Uterus (tissue), 4 donors: ENCODE measurements around the gene OR51B5. TPM values are rescaled to one million over a fixed set of nuclear protein-coding genes. Genes with fewer than 3 reads are reported as not detected.
"Not testable (repeated sequence)": the region's sequence is repeated elsewhere in the genome, so short reads cannot be mapped to it uniquely, and the experiment has no call there.

Experiments used
- DNase-seq, 2 donors: peaks; one replicate each; pipeline ENCODE4 v3.0.0-alpha.2; 2019 to 2020
- H3K27ac ChIP-seq, 2 donors: fragments of 200-600 bp; sonication (generic); 1 replicate in 1 of 2; 2 replicates in 1 of 2; pipeline ENCODE4 v1.5.1; 2016 to 2018
- H3K27me3 ChIP-seq, 2 donors: fragments of 200-600 bp; sonication (generic); one replicate each; pipeline ENCODE4 v1.5.1; 2018 to 2019; ENCODE audit warnings: control low read depth in 1 of 2
- H3K36me3 ChIP-seq, 2 donors: fragments of 200-600 bp; sonication (generic); one replicate each; pipeline ENCODE4 v1.5.1; 2019; ENCODE audit warnings: control low read depth in 1 of 2
- H3K4me1 ChIP-seq, 2 donors: fragments of 200-600 bp; sonication (generic); one replicate each; pipeline ENCODE4 v1.5.1; 2018 to 2019; ENCODE audit warnings: control low read depth in 1 of 2
- H3K4me3 ChIP-seq, 2 donors: fragments of 200-600 bp; sonication (generic); 1 replicate in 1 of 2; 2 replicates in 1 of 2; pipeline ENCODE4 v1.5.1; 2018 to 2019; ENCODE audit warnings: mild to moderate bottlenecking in 1 of 2
- H3K9me3 ChIP-seq, 2 donors: fragments of 200-600 bp; sonication (generic); one replicate each; pipeline ENCODE4 v1.5.1; 2019; ENCODE audit warnings: control low read depth in 1 of 2
- CTCF ChIP-seq, 4 experiments: fragments of 200-600 bp in 2 of 4; fragments of 450-650 bp in 2 of 4; sonication (generic) in 2 of 4; IDR thresholded peaks; one replicate each; pipeline ENCODE4 v1.5.1; 2016 to 2019; ENCODE audit warnings: antibody characterized with exemption in 4 of 4, mild to moderate bottlenecking in 2 of 4, moderate library complexity in 1 of 4
- POLR2A ChIP-seq, 2 donors: fragments of 450-650 bp; IDR thresholded peaks; one replicate each; pipeline ENCODE4 v1.6.1; 2016; ENCODE audit warnings: antibody characterized with exemption in 2 of 2, mild to moderate bottlenecking in 1 of 2, moderate library complexity in 1 of 2
- intact Hi-C: fragments of 100-400 bp; cut with DNase I; formaldehyde crosslinking; loops from one replicate; pipeline ENCODE4 v1.15.1; 2023; ENCODE audit warnings: low total_unique reads
- total RNA-seq, 4 donors: library from RNA; depleted of rRNA in 3 of 4; stranded (reverse); fragments of >200 nt in 3 of 4; gene quantifications; one replicate each; pipeline versions ENCODE4 v1.1.0 to v1.2.4, GENCODE V29; 2014 to 2023
- donor health status: DM: yes; HTN: yes; CAD: no.

The OR51B5 gene
- total RNA-seq, 4 donors from 2014 or later, result 0.85 to 2.9 TPM; not detected in 2

DNA sequence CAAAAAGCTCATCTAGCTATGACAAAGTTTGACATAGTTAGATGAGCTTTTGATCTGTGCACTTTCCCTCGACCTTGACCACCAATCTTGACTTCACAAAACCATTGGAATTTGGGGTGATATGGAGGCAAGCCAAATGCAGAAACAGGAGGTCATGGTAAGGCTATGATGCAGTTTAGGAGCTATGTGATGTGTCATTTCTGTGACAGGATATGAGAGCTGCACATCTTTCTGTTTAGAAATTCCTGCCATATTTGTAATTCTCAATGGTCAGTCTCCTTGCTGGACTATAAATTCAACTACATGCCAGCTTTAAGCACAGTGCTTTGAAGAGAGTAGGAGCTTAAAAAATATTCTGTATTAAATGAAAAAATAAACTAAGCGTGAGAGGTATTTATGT is 20.9 kb upstream of the OR51B5 start:
- Histone ChIP-seq H3K4me3 (no peak overlapping the region), H3K27me3 (no peaks in the 10 kb centered on the region), H3K27ac (no peak overlapping the region), H3K9me3 (no peaks in the 10 kb centered on the region), H3K36me3 (no peaks in the 10 kb centered on the region), H3K4me1 (peaks cover 3 to 4% of the 10 kb centered on the region in 2 donors)
- no peak for DNase-seq
- intact Hi-C loops, result no loop called here
- TF ChIP-seq POLR2A (IDR thresholded peaks at IDR 0.05), result no peak
- no peak for TF ChIP-seq CTCF (IDR thresholded peaks at IDR 0.05)

GRCh38 chr11:5363679-5364078 is 20.4 kb upstream of the OR51B5 start:
- Histone ChIP-seq H3K4me1 (peaks cover 3 to 4% of the 10 kb centered on the region in 2 donors), H3K36me3 (no peaks in the 10 kb centered on the region), H3K27me3 (no peaks in the 10 kb centered on the region), H3K27ac (no peak overlapping the region), H3K9me3 (no peaks in the 10 kb centered on the region), H3K4me3 (no peak overlapping the region)
- TF ChIP-seq CTCF (IDR thresholded peaks at IDR 0.05) (no peak), POLR2A (IDR thresholded peaks at IDR 0.05) (no peak)
- intact Hi-C loops, result no loop called here
- DNase-seq, result no peak

DNA sequence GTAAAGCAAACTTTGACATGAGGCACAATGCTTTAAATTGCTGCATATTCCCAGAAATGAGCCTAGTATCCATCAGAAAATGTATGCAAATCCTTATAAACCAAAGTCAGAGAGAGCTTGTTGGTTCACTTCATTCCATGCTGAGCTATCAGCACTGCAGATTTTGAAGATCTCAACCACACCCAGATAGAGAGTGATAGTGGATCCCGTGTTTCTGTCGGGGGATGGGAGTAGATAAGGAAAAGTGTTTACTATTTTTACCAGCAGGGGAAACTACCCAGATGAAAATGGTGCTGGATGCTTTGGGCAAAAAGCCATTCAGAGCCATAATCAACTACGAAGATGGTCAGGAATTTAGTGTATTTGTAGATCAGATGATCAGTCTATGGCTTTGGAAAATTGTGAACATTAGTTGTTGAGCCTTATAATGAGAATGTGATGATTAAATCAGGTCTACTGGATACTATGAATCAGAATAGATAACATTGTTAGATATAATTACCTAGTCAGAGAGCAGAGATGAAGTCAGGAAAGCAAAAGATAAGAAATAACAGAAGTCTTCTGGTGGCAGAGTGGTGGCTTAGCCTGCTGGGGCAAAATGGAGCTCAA is 18.8 kb upstream of the OR51B5 start:
- Histone ChIP-seq H3K36me3 (no peaks in the 10 kb centered on the region), H3K9me3 (no peaks in the 10 kb centered on the region), H3K27me3 (no peaks in the 10 kb centered on the region), H3K27ac (no peak overlapping the region), H3K4me1 (no peaks in the 10 kb centered on the region), H3K4me3 (no peak overlapping the region)
- no peak for DNase-seq
- intact Hi-C loops, result no loop called here
- no peak for TF ChIP-seq POLR2A (IDR thresholded peaks at IDR 0.05)
- no peak for TF ChIP-seq CTCF (IDR thresholded peaks at IDR 0.05)

- H3K27ac ChIP-seq, intact Hi-C loops, H3K9me3 ChIP-seq, H3K36me3 ChIP-seq, DNase-seq, H3K27me3 ChIP-seq, H3K4me3 ChIP-seq, H3K4me1 ChIP-seq: not testable (repeated sequence)
Observed at GRCh38 chr11:5356031-5356430, 12.7 kb upstream of the OR51B5 start.

GRCh38 chr11:5351208-5351607 is 7.9 kb upstream of the OR51B5 start, which contains the start of gene OR51B6:
Gene OR51B6 (plus strand): TSS chr11:5351508. CDS start chr11:5351508, 0 bp downstream.
- intact Hi-C loops, result no loop called here
- no peaks in the 10 kb centered on the region for H3K9me3 ChIP-seq
- no peaks in the 10 kb centered on the region for H3K36me3 ChIP-seq
- H3K27me3 ChIP-seq, result no peaks in the 10 kb centered on the region
- no peak for DNase-seq
- TF ChIP-seq POLR2A (IDR thresholded peaks at IDR 0.05) (no peak), CTCF (IDR thresholded peaks at IDR 0.05) (no peak)
- H3K27ac ChIP-seq, result no peak within 1 kb of the TSS
- H3K4me3 ChIP-seq, result no peak within 1 kb of the TSS
- no peaks in the 10 kb centered on the region for H3K4me1 ChIP-seq

DNA sequence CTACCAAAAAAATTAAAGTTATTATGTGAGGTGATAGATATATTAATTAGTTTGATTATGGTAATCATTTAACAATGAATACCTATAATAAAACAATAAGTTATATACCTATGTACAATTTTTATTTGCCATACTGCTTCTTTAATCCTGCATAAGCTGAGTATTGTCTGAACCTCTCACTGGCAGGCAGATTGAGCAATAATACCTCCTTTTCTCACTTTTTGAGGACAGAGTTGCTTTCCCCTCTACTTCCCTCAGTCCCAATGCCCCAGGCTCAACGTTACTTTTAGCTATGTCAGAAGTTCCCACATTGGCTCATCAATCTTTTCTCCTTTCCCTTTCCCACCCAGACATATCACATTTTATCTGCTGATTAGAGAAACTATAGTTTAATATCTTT is 6.2 kb upstream of the OR51B5 start:
- no peak overlapping the region for H3K27ac ChIP-seq
- H3K4me3 ChIP-seq, result no peak overlapping the region
- no peaks in the 10 kb centered on the region for H3K9me3 ChIP-seq
- no peaks in the 10 kb centered on the region for H3K36me3 ChIP-seq
- no peak for DNase-seq
- TF ChIP-seq POLR2A (IDR thresholded peaks at IDR 0.05), result no peak
- no peak for TF ChIP-seq CTCF (IDR thresholded peaks at IDR 0.05)
- intact Hi-C loops, result no loop called here
- no peaks in the 10 kb centered on the region for H3K27me3 ChIP-seq
- no peaks in the 10 kb centered on the region for H3K4me1 ChIP-seq
